K562 (cell line): ENCODE results near the gene MRPL16. TPM values are rescaled to one million over a fixed set of nuclear protein-coding genes. Genes with fewer than 3 reads are reported as not detected.

Experiments
- ATAC-seq: fragments of 200-7000 bp; cut with Tn5 transposase; 3 replicates; pipeline ENCODE4 v1.9.1; 2020; ENCODE audit warnings: moderate library complexity
- BruUV-seq: library from RNA; stranded (reverse); fragments of 400-500 nt; replicated peaks from 2 replicates; lab custom pipeline; 2021; lab: Mats Ljungman, UMichigan
- CTCF ChIA-PET: fragments of 300-600 bp; formaldehyde crosslinking; extraction: SDS; loops from one replicate; lab custom pipeline; 2021; ENCODE audit warnings: low intra/inter-chr PET ratio; lab: Yijun Ruan, JAX
- POLR2A ChIA-PET: fragments of 300-600, 350-650 bp; sonication (Branson Sonifier 250); formaldehyde crosslinking; extraction: SDS; loops from one replicate; lab custom pipeline; 2021; ENCODE audit warnings: antibody characterized with exemption, inconsistent platforms; lab: Yijun Ruan, JAX
- DNase-seq, 4 experiments: peaks; one replicate each; pipeline versions ENCODE4 v3.0.0 to v3.0.0-alpha.2; 2011 to 2018; ENCODE audit warnings: low spot score in 3 of 4, mixed read lengths in 3 of 4; ENCODE audit errors: extremely low read depth in 1 of 4
- FAIRE-seq: peaks from 2 replicates; lab custom pipeline; 2011; peaks lifted over from hg19 to GRCh38; lab: Jason Lieb, UNC
- H2AFZ ChIP-seq: 2 replicates; pipeline ENCODE4 v1.6.0; 2011; ENCODE audit warnings: low read depth, low read length, control low read depth, inconsistent platforms
- H3K27ac ChIP-seq: fragments of 200-600 bp; 3 replicates; pipeline ENCODE4 v1.8.0; 2011; ENCODE audit warnings: low read depth, mild to moderate bottlenecking, control low read depth, inconsistent platforms, low read length, moderate library complexity, mixed read lengths; ENCODE audit errors: extremely low read depth
- H3K27me3 ChIP-seq, 2 experiments: fragments of 300-600 bp in 1 of 2; 2 replicates in 1 of 2; 3 replicates in 1 of 2; pipeline versions ENCODE4 v1.6.0 to v1.8.0; 2011; ENCODE audit warnings: inconsistent platforms in 2 of 2, low read length in 2 of 2, mild to moderate bottlenecking in 1 of 2, mixed read lengths in 1 of 2, moderate library complexity in 1 of 2; ENCODE audit not compliant: control insufficient read depth in 2 of 2, insufficient read depth in 2 of 2
- H3K36me3 ChIP-seq: fragments of 300-600 bp; 3 replicates; pipeline ENCODE4 v1.8.0; 2011; ENCODE audit warnings: mild to moderate bottlenecking, low read length, inconsistent platforms; ENCODE audit not compliant: control insufficient read depth, insufficient read depth
- H3K4me1 ChIP-seq, 2 experiments: fragments of 200-600 bp in 1 of 2; replicated peaks in 1 of 2; 2 replicates in 1 of 2; 3 replicates in 1 of 2; pipeline versions ENCODE4 v1.5.1 to v1.8.0; 2011; ENCODE audit warnings: inconsistent platforms in 2 of 2, low read length in 2 of 2, mild to moderate bottlenecking in 1 of 2, mixed read lengths in 1 of 2, moderate library complexity in 1 of 2; ENCODE audit not compliant: control insufficient read depth in 2 of 2, insufficient read depth in 2 of 2
- H3K4me2 ChIP-seq: 2 replicates; pipeline ENCODE4 v1.6.1; 2011; ENCODE audit warnings: low read length, control low read depth, inconsistent platforms, mixed read lengths; ENCODE audit not compliant: insufficient read depth
- H3K4me3 ChIP-seq: fragments of 200-600 bp; sonication (generic), shearing (Covaris generic); 2 replicates; pipeline ENCODE4 v1.5.1; 2016; ENCODE audit warnings: control low read depth, inconsistent platforms
- H3K79me2 ChIP-seq: fragments of 200-600 bp; 3 replicates; pipeline ENCODE4 v1.8.0; 2011; ENCODE audit warnings: low read length, inconsistent platforms; ENCODE audit not compliant: control insufficient read depth, insufficient read depth
- H3K9ac ChIP-seq, 2 experiments: 2 replicates each; pipeline versions ENCODE4 v1.6.0 to v1.6.1; 2011; ENCODE audit warnings: low read depth in 2 of 2, low read length in 2 of 2, control low read depth in 1 of 2, inconsistent platforms in 1 of 2, mild to moderate bottlenecking in 1 of 2, mixed read lengths in 1 of 2; ENCODE audit not compliant: insufficient read depth in 1 of 2
- H3K9me1 ChIP-seq: one replicate; pipeline ENCODE4 v1.6.0; 2011; ENCODE audit warnings: inconsistent platforms, mild to moderate bottlenecking, low read length, moderate library complexity; ENCODE audit not compliant: control insufficient read depth, insufficient read depth
- H3K9me3 ChIP-seq: replicated peaks from 2 replicates; pipeline ENCODE4 v1.5.1; 2011; ENCODE audit warnings: low read depth, low read length, inconsistent platforms; ENCODE audit not compliant: control insufficient read depth, insufficient read depth
- H4K20me1 ChIP-seq: replicated peaks from 2 replicates; pipeline ENCODE4 v1.6.1; 2011; ENCODE audit warnings: low read length, inconsistent platforms, mixed read lengths; ENCODE audit not compliant: control insufficient read depth, insufficient read depth
- KLF13 ChIP-seq: fragments of 450-650 bp; IDR thresholded peaks from 2 replicates; pipeline ENCODE4 v1.6.1; 2016; ENCODE audit warnings: missing genetic modification characterization, low read depth, mild to moderate bottlenecking, missing compliant biosample characterization, moderate library complexity, borderline replicate concordance
- MEF2D ChIP-seq: conservative IDR thresholded peaks from 2 replicates; pipeline ENCODE4 v1.6.1; 2016; ENCODE audit warnings: low read depth, missing genetic modification characterization, missing compliant biosample characterization
- NR1H2 ChIP-seq: sonication (generic); formaldehyde crosslinking; IDR thresholded peaks from 2 replicates; pipeline ENCODE4 v1.4.0; 2020; ENCODE audit warnings: mild to moderate bottlenecking, missing genetic modification reagents
- PATZ1 ChIP-seq: fragments of 250-450 bp; sonication (Bioruptor Pico); IDR thresholded peaks from 2 replicates; pipeline ENCODE4 v1.5.0; 2020; ENCODE audit warnings: mild to moderate bottlenecking, borderline replicate concordance
- RBM14 ChIP-seq: fragments of 200-400 bp; formaldehyde crosslinking; IDR thresholded peaks from 2 replicates; pipeline ENCODE4 v1.6.1; 2018; ENCODE audit warnings: low read depth, mild to moderate bottlenecking, low read length, moderate library complexity, borderline replicate concordance; ENCODE audit not compliant: insufficient read depth
- TBP ChIP-seq: optimal IDR thresholded peaks from 2 replicates; pipeline ENCODE3; 2011; ENCODE audit warnings: low read depth, low read length, improper control_type of control experiment
- TRIM25 ChIP-seq: fragments of 450-650 bp; IDR thresholded peaks from 2 replicates; pipeline ENCODE4 v1.7.0; 2016; ENCODE audit warnings: borderline replicate concordance
- WHSC1 ChIP-seq: IDR thresholded peaks from one replicate; pipeline ENCODE4 v1.6.1; 2012; ENCODE audit warnings: low read length, control low read depth, inconsistent platforms
- ZBTB17 ChIP-seq: fragments of 450-650 bp; formaldehyde crosslinking; IDR thresholded peaks from 2 replicates; pipeline ENCODE4 v1.4.0; 2020; ENCODE audit warnings: mild to moderate bottlenecking
- ZNF699 ChIP-seq: fragments of 250-450 bp; sonication (Bioruptor Pico); IDR thresholded peaks from 2 replicates; pipeline ENCODE4 v1.8.0; 2021; ENCODE audit warnings: mild to moderate bottlenecking, moderate library complexity; ENCODE audit not compliant: insufficient replicate concordance
- ZNF717 ChIP-seq: fragments of 250-450 bp; sonication (Bioruptor Pico); IDR thresholded peaks from 2 replicates; pipeline ENCODE4 v1.5.0; 2021
- WGBS: fragments of 100-300 bp; shearing (Covaris generic); methylation state at CpG from one replicate; pipeline ENCODE4 v1.1.6; 2016; ENCODE audit warnings: low coverage, mixed read lengths; ENCODE audit not compliant: insufficient coverage; ENCODE audit errors: missing lambda C conversion rate; 5-methylcytosine and 5-hydroxymethylcytosine counted together
- in situ Hi-C: fragments of 300-500 bp; cut with MboI; formaldehyde crosslinking; loops from 4 replicates; pipeline ENCODE4 v1.15.0; 2018; ENCODE audit warnings: inconsistent platforms, mixed read lengths
- intact Hi-C: fragments of 100-400 bp; cut with micrococcal nuclease; formaldehyde crosslinking; loops from 2 replicates; pipeline ENCODE4 v1.14.2; 2022
- polyA plus RNA-seq, 8 experiments: library from polyadenylated mRNA; depleted of rRNA in 4 of 8; stranded (reverse) in 5 of 8; unstranded in 3 of 8; fragments of >200 nt; fragmentation: Nextera tagmentation in 2 of 8; fragmentation: Illumina TruSeq in 1 of 8; extraction: Ambion mirVana in 2 of 8; extraction: Trizol in 1 of 8; gene quantifications; 2 replicates each; pipeline versions ENCODE4 v1.2.1 to v1.2.3, GENCODE V29; 2011 to 2014; ENCODE audit warnings: inconsistent platforms in 1 of 8, missing spikeins in 1 of 8
- total RNA-seq, 7 experiments: library from RNA; depleted of rRNA in 6 of 7; stranded (reverse); fragments of >200 nt in 6 of 7; fragmentation: Illumina TruSeq in 2 of 7; extraction: Trizol in 2 of 7; gene quantifications; 2 replicates each; pipeline versions ENCODE4 v1.2.1 to v1.2.3, GENCODE V29; 2011 to 2021; ENCODE audit warnings: low replicate concordance in 1 of 7
- TF ChIP-seq, protein P1 (sequence below), 2 experiments: fragments of 450-650 bp in 1 of 2; sonication (generic) in 1 of 2; formaldehyde crosslinking in 1 of 2; IDR thresholded peaks in 1 of 2; conservative IDR thresholded peaks in 1 of 2; 2 replicates each; pipeline versions ENCODE4 v1.6.1 to v1.8.1; 2016 to 2023; ENCODE audit warnings: mild to moderate bottlenecking in 2 of 2, moderate library complexity in 2 of 2, inconsistent platforms in 1 of 2, missing genetic modification reagents in 1 of 2
- TF ChIP-seq, protein P2 (sequence below): sonication (generic); formaldehyde crosslinking; IDR thresholded peaks from 2 replicates; pipeline ENCODE4 v1.8.0; 2022; ENCODE audit warnings: mild to moderate bottlenecking, missing genetic modification reagents, borderline replicate concordance

MRPL16 gene
- total and polyA plus RNA-seq, 9 of the 15 experiments (the other 6 are each of a cell fraction or from before 2014, with no cell fraction given), result 63.3 to 209 (median 157) TPM

DNA sequence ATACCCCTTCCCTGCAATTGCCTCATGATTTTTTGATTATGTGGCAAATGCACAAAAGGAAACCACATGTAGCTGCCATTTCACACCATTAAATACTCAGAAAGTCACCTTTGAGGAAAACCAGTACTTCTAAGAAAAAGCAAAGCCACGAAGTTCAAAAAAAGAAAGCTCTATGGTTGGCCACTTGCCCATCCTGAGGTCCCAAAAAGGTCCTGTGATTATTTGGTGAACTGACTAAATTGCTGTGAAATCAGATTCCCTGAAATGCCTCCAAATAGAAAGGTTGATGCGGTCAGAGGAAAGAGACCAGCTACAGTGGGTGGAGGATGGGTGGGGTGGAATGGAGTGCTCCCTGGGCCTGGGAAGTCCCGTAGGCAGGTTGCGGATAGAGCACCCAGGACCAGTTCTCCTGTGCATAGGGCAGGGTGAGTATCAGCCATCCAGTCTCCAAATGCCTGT is 26.9 kb downstream of the MRPL16 start (continued):
- TF ChIP-seq, protein P1, sequence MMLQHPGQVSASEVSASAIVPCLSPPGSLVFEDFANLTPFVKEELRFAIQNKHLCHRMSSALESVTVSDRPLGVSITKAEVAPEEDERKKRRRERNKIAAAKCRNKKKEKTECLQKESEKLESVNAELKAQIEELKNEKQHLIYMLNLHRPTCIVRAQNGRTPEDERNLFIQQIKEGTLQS (IDR thresholded peaks at IDR 0.05), result no peak
- TF ChIP-seq, protein P1 (CRISPR knock-in tag; conservative IDR thresholded peaks at IDR 0.05), result no peak

GRCh38 chr11:59782080-59782479 is 28.5 kb downstream of the MRPL16 start:
- H3K27me3 ChIP-seq, result no peaks in the 10 kb centered on the region
- H3K4me3 ChIP-seq, result no peak overlapping the region
- H3K4me1 ChIP-seq, result peaks cover 8 to 10% of the 10 kb centered on the region in 2 experiments
- DNase-seq (no peak), FAIRE-seq (no peak), ATAC-seq (no peak)
- H4K20me1 ChIP-seq, result peaks cover 2% of the 10 kb centered on the region; the same call in 1 of the 2 replicates
- ChIA-PET POLR2A (no interaction called here), CTCF (no interaction called here)
- H3K9me1 ChIP-seq, result peaks cover under 1% of the 10 kb centered on the region
- in situ Hi-C loops (no loop called here), intact Hi-C loops (no loop called here)
- 83% methylated on average over 2 of the region's 2 CpGs for WGBS
- BruUV-seq, result no TSS peak
- no peak overlapping the region for H3K9ac ChIP-seq
- peaks cover 53% of the 10 kb centered on the region for H3K36me3 ChIP-seq
- no peak overlapping the region for H2AFZ ChIP-seq
- H3K9me3 ChIP-seq, result no peaks in the 10 kb centered on the region
- no peak overlapping the region for H3K27ac ChIP-seq
- H3K79me2 ChIP-seq, result 0 out of 3 replicates have a peak, but pooled peaks cover 3% of the 10 kb centered on the region
- H3K4me2 ChIP-seq, result no peak overlapping the region
- no peak for TF ChIP-seq NR1H2 (CRISPR knock-in tag)
- no peak for TF ChIP-seq WHSC1
- no peak for TF ChIP-seq ZNF717 (CRISPR knock-in tag)
- no peak for TF ChIP-seq ZNF699 (CRISPR knock-in tag)
- TF ChIP-seq MEF2D, result no peak
- TF ChIP-seq TRIM25, result no peak
- no peak for TF ChIP-seq RBM14
- TF ChIP-seq, protein P2, sequence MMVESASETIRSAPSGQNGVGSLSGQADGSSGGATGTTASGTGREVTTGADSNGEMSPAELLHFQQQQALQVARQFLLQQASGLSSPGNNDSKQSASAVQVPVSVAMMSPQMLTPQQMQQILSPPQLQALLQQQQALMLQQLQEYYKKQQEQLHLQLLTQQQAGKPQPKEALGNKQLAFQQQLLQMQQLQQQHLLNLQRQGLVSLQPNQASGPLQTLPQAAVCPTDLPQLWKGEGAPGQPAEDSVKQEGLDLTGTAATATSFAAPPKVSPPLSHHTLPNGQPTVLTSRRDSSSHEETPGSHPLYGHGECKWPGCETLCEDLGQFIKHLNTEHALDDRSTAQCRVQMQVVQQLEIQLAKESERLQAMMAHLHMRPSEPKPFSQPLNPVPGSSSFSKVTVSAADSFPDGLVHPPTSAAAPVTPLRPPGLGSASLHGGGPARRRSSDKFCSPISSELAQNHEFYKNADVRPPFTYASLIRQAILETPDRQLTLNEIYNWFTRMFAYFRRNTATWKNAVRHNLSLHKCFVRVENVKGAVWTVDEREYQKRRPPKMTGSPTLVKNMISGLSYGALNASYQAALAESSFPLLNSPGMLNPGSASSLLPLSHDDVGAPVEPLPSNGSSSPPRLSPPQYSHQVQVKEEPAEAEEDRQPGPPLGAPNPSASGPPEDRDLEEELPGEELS (CRISPR knock-in tag), result no peak
- no peak for TF ChIP-seq TBP
- TF ChIP-seq KLF13 (tag), result no peak
- TF ChIP-seq ZBTB17 (CRISPR knock-in tag), result no peak
- no peak for TF ChIP-seq PATZ1 (CRISPR knock-in tag)
